IMR-90 (cell line): ENCODE results near the gene KLHL28. TPM values are rescaled to one million over a fixed set of nuclear protein-coding genes. Genes with fewer than 3 reads are reported as not detected.

ENCODE experiments used
- ATAC-seq: fragments of 200-7000 bp; cut with Tn5 transposase; 2 replicates; pipeline ENCODE4 v1.9.1; 2020; ENCODE audit warnings: low read depth, mild to moderate bottlenecking, moderate library complexity
- BruUV-seq: library from RNA; stranded (reverse); fragments of 400-500 nt; replicated peaks from 2 replicates; lab custom pipeline; 2021; lab: Mats Ljungman, UMichigan
- CTCF ChIA-PET: fragments of 300-600 bp; formaldehyde crosslinking; extraction: SDS; loops from one replicate; lab custom pipeline; 2021; ENCODE audit warnings: antibody characterized with exemption; lab: Yijun Ruan, JAX
- POLR2A ChIA-PET: fragments of 300-600 bp; sonication (Branson Sonifier 250); formaldehyde crosslinking; loops from one replicate; lab custom pipeline; 2022; ENCODE audit warnings: antibody characterized with exemption; ENCODE audit not compliant: unreplicated experiment; lab: Charles Lee
- DNase-seq: peaks from one replicate; pipeline ENCODE4 v3.0.0; 2013
- H2AFZ ChIP-seq: replicated peaks from 2 replicates; pipeline ENCODE3; 2013; ENCODE audit warnings: low read length, mild to moderate bottlenecking; ENCODE audit not compliant: poor library complexity
- H2AK5ac ChIP-seq: 2 replicates; pipeline ENCODE4 v1.6.1; 2013; ENCODE audit warnings: low read depth, low read length, inconsistent platforms
- H2AK9ac ChIP-seq: replicated peaks from 2 replicates; pipeline ENCODE3; 2013; ENCODE audit warnings: mild to moderate bottlenecking, low read depth, low read length, moderate library complexity; ENCODE audit not compliant: poor library complexity
- H2BK120ac ChIP-seq: 2 replicates; pipeline ENCODE4 v1.6.1; 2013; ENCODE audit warnings: low read depth, low read length, inconsistent platforms
- H2BK15ac ChIP-seq: 3 replicates; pipeline ENCODE4 v1.6.1; 2013; ENCODE audit warnings: low read depth, low read length, inconsistent platforms
- H2BK20ac ChIP-seq: 2 replicates; pipeline ENCODE4 v1.6.1; 2013; ENCODE audit warnings: low read depth, mild to moderate bottlenecking, inconsistent platforms, low read length, moderate library complexity
- H2BK5ac ChIP-seq: 2 replicates; pipeline ENCODE4 v1.6.1; 2013; ENCODE audit warnings: mild to moderate bottlenecking, low read depth, low read length, inconsistent platforms; ENCODE audit not compliant: poor library complexity, severe bottlenecking
- H3K14ac ChIP-seq: replicated peaks from 2 replicates; pipeline ENCODE4 v1.6.1; 2013; ENCODE audit warnings: low read depth, low read length, inconsistent platforms
- H3K18ac ChIP-seq: 2 replicates; pipeline ENCODE4 v1.6.1; 2013; ENCODE audit warnings: low read depth, low read length, control low read depth
- H3K23ac ChIP-seq: 2 replicates; pipeline ENCODE4 v1.6.1; 2013; ENCODE audit warnings: low read depth, low read length, inconsistent platforms
- H3K27ac ChIP-seq: 2 replicates; pipeline ENCODE4 v1.5.1; 2013; ENCODE audit warnings: mild to moderate bottlenecking, control low read depth, low read length; ENCODE audit not compliant: insufficient read depth
- H3K27me3 ChIP-seq: 2 replicates; pipeline ENCODE4 v1.6.1; 2013; ENCODE audit warnings: low read length; ENCODE audit not compliant: control insufficient read depth, insufficient read depth
- H3K36me3 ChIP-seq: 2 replicates; pipeline ENCODE4 v1.6.1; 2013; ENCODE audit warnings: low read length, mixed read lengths; ENCODE audit not compliant: control insufficient read depth, insufficient read depth
- H3K4ac ChIP-seq: 2 replicates; pipeline ENCODE4 v1.6.1; 2013; ENCODE audit warnings: low read depth, low read length, inconsistent platforms
- H3K4me1 ChIP-seq: 2 replicates; pipeline ENCODE4 v1.6.1; 2013; ENCODE audit warnings: low read length, mixed read lengths; ENCODE audit not compliant: control insufficient read depth, insufficient read depth
- H3K4me2 ChIP-seq: 2 replicates; pipeline ENCODE4 v1.6.1; 2013; ENCODE audit warnings: low read depth, mild to moderate bottlenecking, control low read depth, low read length, moderate library complexity
- H3K4me3 ChIP-seq: 2 replicates; pipeline ENCODE4 v1.5.1; 2013; ENCODE audit warnings: low read depth, mild to moderate bottlenecking, control low read depth, low read length, moderate library complexity; ENCODE audit not compliant: insufficient read depth
- H3K56ac ChIP-seq: 2 replicates; pipeline ENCODE4 v1.6.1; 2013; ENCODE audit warnings: low read length, inconsistent platforms; ENCODE audit not compliant: insufficient read depth; ENCODE audit errors: extremely low read depth
- H3K79me1 ChIP-seq, 2 experiments: 2 replicates each; pipeline ENCODE4 v1.6.1; 2013; ENCODE audit warnings: low read length in 2 of 2, inconsistent platforms in 1 of 2, low read depth in 1 of 2
- H3K9ac ChIP-seq: 2 replicates; pipeline ENCODE4 v1.6.1; 2013; ENCODE audit warnings: low read depth, low read length, control low read depth
- H3K9me1 ChIP-seq: 2 replicates; pipeline ENCODE4 v1.6.1; 2013; ENCODE audit warnings: low read length, inconsistent platforms; ENCODE audit not compliant: insufficient read depth
- H3K9me3 ChIP-seq: 2 replicates; pipeline ENCODE4 v1.6.1; 2013; ENCODE audit warnings: low read length; ENCODE audit not compliant: control insufficient read depth, insufficient read depth
- H4K20me1 ChIP-seq: 2 replicates; pipeline ENCODE4 v1.6.1; 2013; ENCODE audit warnings: low read length, inconsistent platforms; ENCODE audit not compliant: insufficient read depth
- H4K5ac ChIP-seq: 2 replicates; pipeline ENCODE4 v1.6.1; 2013; ENCODE audit warnings: mild to moderate bottlenecking, low read depth, low read length, control low read depth
- H4K8ac ChIP-seq, 2 experiments: 2 replicates each; pipeline ENCODE4 v1.6.1; 2013; ENCODE audit warnings: low read depth in 2 of 2, low read length in 2 of 2, control low read depth in 1 of 2, inconsistent platforms in 1 of 2
- H4K91ac ChIP-seq: 2 replicates; pipeline ENCODE4 v1.6.1; 2013; ENCODE audit warnings: low read depth, low read length, inconsistent platforms; ENCODE audit not compliant: insufficient read depth
- BHLHE40 ChIP-seq: fragments of 150-350 bp; IDR thresholded peaks from 2 replicates; pipeline ENCODE4 v1.6.1; 2016; ENCODE audit warnings: mild to moderate bottlenecking, low read depth, low read length
- CEBPB ChIP-seq: IDR thresholded peaks from 2 replicates; pipeline ENCODE4 v1.6.1; 2012; ENCODE audit warnings: low read depth, low read length, improper control_type of control experiment
- CHD1 ChIP-seq: IDR thresholded peaks from 2 replicates; pipeline ENCODE4 v1.6.1; 2012; ENCODE audit warnings: low read depth, low read length, improper control_type of control experiment
- CTCF ChIP-seq: conservative IDR thresholded peaks from 2 replicates; pipeline ENCODE4 v1.5.1; 2012; ENCODE audit warnings: mild to moderate bottlenecking, low read depth, low read length, improper control_type of control experiment
- FOS ChIP-seq: fragments of 150-350 bp; IDR thresholded peaks from 2 replicates; pipeline ENCODE4 v1.6.1; 2016; ENCODE audit warnings: low read depth, low read length
- MAFK ChIP-seq: IDR thresholded peaks from 2 replicates; pipeline ENCODE4 v1.6.1; 2012; ENCODE audit warnings: low read depth, low read length, improper control_type of control experiment
- MAZ ChIP-seq: IDR thresholded peaks from 2 replicates; pipeline ENCODE4 v1.6.1; 2012; ENCODE audit warnings: low read depth, mild to moderate bottlenecking, low read length, improper control_type of control experiment, moderate library complexity, borderline replicate concordance
- MXI1 ChIP-seq: IDR thresholded peaks from 2 replicates; pipeline ENCODE4 v1.6.1; 2012; ENCODE audit warnings: low read depth, mild to moderate bottlenecking, low read length, moderate library complexity, borderline replicate concordance
- NFE2L2 ChIP-seq: fragments of 150-350 bp; IDR thresholded peaks from 2 replicates; pipeline ENCODE4 v1.6.1; 2016; ENCODE audit warnings: low read depth, mild to moderate bottlenecking, low read length
- POLR2A ChIP-seq: IDR thresholded peaks from 2 replicates; pipeline ENCODE4 v1.6.1; 2012; ENCODE audit warnings: mild to moderate bottlenecking, low read depth, low read length
- RAD21 ChIP-seq: IDR thresholded peaks from 2 replicates; pipeline ENCODE4 v1.6.1; 2012; ENCODE audit warnings: low read length, improper control_type of control experiment
- RCOR1 ChIP-seq: IDR thresholded peaks from 2 replicates; pipeline ENCODE4 v1.6.1; 2012; ENCODE audit warnings: mild to moderate bottlenecking, low read length, improper control_type of control experiment; ENCODE audit not compliant: insufficient replicate concordance
- RFX5 ChIP-seq: IDR thresholded peaks from 2 replicates; pipeline ENCODE4 v1.8.0; 2012; ENCODE audit warnings: low read depth, mild to moderate bottlenecking, low read length, moderate library complexity
- SMC3 ChIP-seq: fragments of 150-350 bp; IDR thresholded peaks from 2 replicates; pipeline ENCODE4 v1.6.1; 2016; ENCODE audit warnings: low read depth, mild to moderate bottlenecking, antibody characterized with exemption, low read length, moderate library complexity
- dilution Hi-C: fragments of 300-500 bp; cut with HindIII; formaldehyde crosslinking; loops from one replicate; pipeline ENCODE4 v1.14.3; 2018; ENCODE audit warnings: low sequenced_read_pairs; ENCODE audit not compliant: unreplicated experiment
- in situ Hi-C: fragments of 300-500 bp; cut with MboI; formaldehyde crosslinking; loops from 3 replicates; pipeline ENCODE4 v1.14.3; 2019; ENCODE audit warnings: low sequenced_read_pairs, inconsistent platforms, mixed read lengths
- intact Hi-C: fragments of 100-400 bp; cut with micrococcal nuclease; formaldehyde crosslinking; loops from 2 replicates; pipeline ENCODE4 v1.10.0; 2022
- polyA plus RNA-seq, 3 experiments: library from polyadenylated mRNA; depleted of rRNA; stranded (reverse); fragments of >200 nt; gene quantifications; 2 replicates each; pipeline ENCODE4 v1.2.3, GENCODE V29; 2012; ENCODE audit warnings: low replicate concordance in 1 of 3
- total RNA-seq: library from RNA; depleted of rRNA; stranded (reverse); fragments of >200 nt; gene quantifications from 2 replicates; pipeline ENCODE4 v1.2.3, GENCODE V29; 2012
- TF ChIP-seq, protein P1 (sequence below): fragments of 150-350 bp; IDR thresholded peaks from 2 replicates; pipeline ENCODE4 v1.6.1; 2017; ENCODE audit warnings: mild to moderate bottlenecking, antibody characterized with exemption, low read length, low read depth
- TF ChIP-seq, protein P2 (sequence below): fragments of 150-350 bp; IDR thresholded peaks from 2 replicates; pipeline ENCODE4 v1.6.1; 2016; ENCODE audit warnings: low read depth, mild to moderate bottlenecking, low read length, moderate library complexity, borderline replicate concordance

KLHL28 gene
- total and polyA plus RNA-seq, 2 of the 4 experiments (the other 2 are of a cell fraction), result 2.9 to 7.7 TPM

DNA sequence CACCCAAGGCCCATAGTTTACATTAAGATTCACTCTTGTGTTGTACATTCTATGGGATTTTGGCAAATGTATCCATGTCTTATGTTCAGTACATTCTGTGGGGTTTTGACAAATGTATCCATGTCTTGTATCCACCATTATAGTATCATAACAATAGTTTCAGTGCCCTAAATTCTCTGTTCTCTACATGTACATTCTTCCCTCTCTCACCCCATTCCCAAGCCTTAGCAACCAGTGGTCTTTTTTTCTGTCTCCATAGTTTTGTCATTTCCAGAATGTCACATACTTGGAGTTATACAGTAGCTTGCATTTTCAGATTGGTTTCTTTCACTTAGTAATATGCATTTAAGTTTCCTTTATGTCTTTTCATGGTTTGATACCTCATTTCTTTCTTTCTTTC lies 7.0 kb upstream of the KLHL28 start:
- H3K9ac ChIP-seq, result no peak overlapping the region
- H2BK15ac ChIP-seq, result no peak overlapping the region
- H3K27me3 ChIP-seq, result no peaks in the 10 kb centered on the region
- no peaks in the 10 kb centered on the region for H3K9me1 ChIP-seq
- no peak overlapping the region for H3K23ac ChIP-seq
- H3K27ac ChIP-seq, result no peak overlapping the region
- H3K14ac ChIP-seq, result no peak overlapping the region
- no peak overlapping the region for H4K8ac ChIP-seq
- H3K9me3 ChIP-seq, result no peaks in the 10 kb centered on the region
- no peak for DNase-seq
- no peak overlapping the region for H2AK9ac ChIP-seq
- no peak overlapping the region for H4K5ac ChIP-seq
- H2BK5ac ChIP-seq, result no peak overlapping the region
- H2AK5ac ChIP-seq, result no peak overlapping the region
- H3K4ac ChIP-seq, result no peak overlapping the region
- H3K36me3 ChIP-seq, result no peaks in the 10 kb centered on the region
- no peak overlapping the region for H3K18ac ChIP-seq
- no TSS peak for BruUV-seq
- H3K79me1 ChIP-seq, result peaks cover 5 to 31% of the 10 kb centered on the region in 2 experiments
- in situ Hi-C loops (loop anchor here (10.0 kb wide), 1 partner anchor 166 kb away; the partner anchor contains the start of genes FANCM and FKBP3), intact Hi-C loops (no loop called here), dilution Hi-C loops (no loop called here)
- no peak overlapping the region for H3K56ac ChIP-seq
- H2BK20ac ChIP-seq, result no peak overlapping the region
- POLR2A ChIA-PET, result no interaction called here
- H4K20me1 ChIP-seq, result peaks cover 15% of the 10 kb centered on the region
- H2AFZ ChIP-seq, result no peak overlapping the region
- H3K4me1 ChIP-seq, result peaks cover 3% of the 10 kb centered on the region; the same call in 1 of the 2 replicates
- H3K4me2 ChIP-seq, result no peak overlapping the region
- CTCF ChIA-PET, result no interaction called here
- no peak overlapping the region for H3K4me3 ChIP-seq
- ATAC-seq, result no peak
- TF ChIP-seq RAD21, result no peak
- no peak for TF ChIP-seq CHD1
- TF ChIP-seq SMC3, result no peak
- TF ChIP-seq MAFK, result no peak
- no peak for TF ChIP-seq CEBPB
- no peak for TF ChIP-seq MAZ
- no peak for TF ChIP-seq BHLHE40
- TF ChIP-seq, protein P1, sequence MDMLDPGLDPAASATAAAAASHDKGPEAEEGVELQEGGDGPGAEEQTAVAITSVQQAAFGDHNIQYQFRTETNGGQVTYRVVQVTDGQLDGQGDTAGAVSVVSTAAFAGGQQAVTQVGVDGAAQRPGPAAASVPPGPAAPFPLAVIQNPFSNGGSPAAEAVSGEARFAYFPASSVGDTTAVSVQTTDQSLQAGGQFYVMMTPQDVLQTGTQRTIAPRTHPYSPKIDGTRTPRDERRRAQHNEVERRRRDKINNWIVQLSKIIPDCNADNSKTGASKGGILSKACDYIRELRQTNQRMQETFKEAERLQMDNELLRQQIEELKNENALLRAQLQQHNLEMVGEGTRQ, result no peak
- no peak for TF ChIP-seq CTCF
- TF ChIP-seq MXI1, result no peak
- no peak for TF ChIP-seq FOS
- TF ChIP-seq RFX5, result no peak
- TF ChIP-seq POLR2A, result no peak
- TF ChIP-seq NFE2L2, result no peak
- TF ChIP-seq RCOR1, result no peak
- TF ChIP-seq, protein P2, sequence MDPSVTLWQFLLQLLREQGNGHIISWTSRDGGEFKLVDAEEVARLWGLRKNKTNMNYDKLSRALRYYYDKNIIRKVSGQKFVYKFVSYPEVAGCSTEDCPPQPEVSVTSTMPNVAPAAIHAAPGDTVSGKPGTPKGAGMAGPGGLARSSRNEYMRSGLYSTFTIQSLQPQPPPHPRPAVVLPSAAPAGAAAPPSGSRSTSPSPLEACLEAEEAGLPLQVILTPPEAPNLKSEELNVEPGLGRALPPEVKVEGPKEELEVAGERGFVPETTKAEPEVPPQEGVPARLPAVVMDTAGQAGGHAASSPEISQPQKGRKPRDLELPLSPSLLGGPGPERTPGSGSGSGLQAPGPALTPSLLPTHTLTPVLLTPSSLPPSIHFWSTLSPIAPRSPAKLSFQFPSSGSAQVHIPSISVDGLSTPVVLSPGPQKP, result no peak
- no peak overlapping the region for H4K91ac ChIP-seq
- no peak overlapping the region for H2BK120ac ChIP-seq
